Right hindlimb (tissue), 1 donor: ENCODE data around the gene PARP14.
"Not testable (repeated sequence)": the region's sequence is repeated elsewhere in the genome, so short reads cannot be mapped to it uniquely, and the experiment has no call there.

Experiments
- DNase-seq: peaks from one replicate; pipeline ENCODE4 v3.0.0-alpha.2; 2018

The PARP14 gene

DNA sequence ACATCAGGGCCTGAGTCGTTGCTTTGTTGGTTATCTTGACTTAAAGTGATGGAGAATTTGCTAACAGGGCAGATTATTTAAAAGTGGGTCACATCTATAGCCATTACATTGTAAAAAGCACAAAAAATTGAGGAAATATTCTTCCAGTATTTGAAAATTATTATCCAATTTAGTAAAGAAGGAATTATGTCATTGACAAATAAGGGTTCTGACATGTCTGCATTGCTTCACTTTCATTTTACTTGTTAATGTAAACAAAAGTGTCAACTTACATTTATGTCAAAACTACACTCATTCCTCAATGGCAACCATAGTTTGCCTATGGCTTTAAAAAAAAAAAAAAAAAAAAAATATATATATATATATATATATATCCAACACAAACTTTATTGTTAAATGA, 3.4 kb upstream of the PARP14 start:
- DNase-seq, result no peak

DNA sequence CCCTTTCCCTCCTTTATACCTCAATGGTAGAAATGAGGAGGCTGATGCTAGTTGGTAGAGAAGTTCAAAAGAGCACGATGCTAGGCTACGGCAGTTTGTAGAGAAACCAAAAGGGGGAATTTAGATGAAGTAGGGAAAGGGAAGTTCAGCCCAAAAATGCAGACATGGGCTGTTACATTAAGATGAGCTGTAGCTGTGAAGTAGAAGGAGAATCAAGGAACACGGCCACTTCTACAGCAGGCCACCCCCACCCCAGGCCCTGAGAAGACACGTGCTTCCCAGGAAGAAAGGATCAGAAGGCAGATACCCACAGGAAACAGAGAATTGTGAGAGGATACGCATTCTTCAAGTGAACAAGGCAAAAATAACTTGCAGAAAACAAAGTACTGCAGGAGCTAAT, 2.1 kb upstream of the PARP14 start:
- no peak for DNase-seq

DNA sequence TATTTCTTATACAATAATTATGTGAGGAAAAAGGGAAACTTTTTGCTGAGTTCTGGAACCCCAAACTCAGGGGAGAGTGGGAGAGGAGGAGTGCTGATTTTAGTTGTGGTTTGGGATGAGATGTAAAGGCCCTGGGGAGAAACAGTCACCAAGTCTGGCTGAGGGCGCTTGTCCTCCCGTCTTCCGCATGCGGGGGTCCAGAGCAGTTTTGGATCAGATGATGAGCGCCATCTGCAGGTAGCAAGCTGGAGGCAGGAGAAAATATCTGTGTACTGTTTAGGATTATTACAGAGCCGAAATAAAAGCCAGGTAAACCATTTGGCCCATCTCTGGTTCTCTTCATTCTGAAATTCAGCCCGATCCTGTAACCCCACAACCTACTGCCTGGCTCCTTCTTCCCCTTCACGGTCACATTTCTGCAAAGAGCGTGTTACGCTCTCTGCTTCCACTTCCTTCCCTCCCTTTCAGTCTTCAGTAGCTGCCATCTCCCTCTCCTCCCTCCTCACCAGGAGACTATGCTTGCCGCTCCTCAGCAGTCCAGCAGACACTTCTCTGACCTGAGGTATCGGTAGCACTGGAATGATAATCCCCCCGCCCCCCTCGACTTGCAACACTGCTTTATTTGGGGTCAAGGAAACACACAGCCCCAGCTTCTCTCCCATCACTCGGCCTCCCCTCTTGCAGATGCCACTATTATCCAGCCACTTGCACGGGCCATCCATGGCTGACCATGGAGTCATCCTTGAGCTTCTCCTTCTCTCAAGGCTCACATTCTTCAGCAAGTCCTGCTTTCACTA, 1.4 kb upstream of the PARP14 start:
- peak; percentile 77 for DNase-seq

DNA sequence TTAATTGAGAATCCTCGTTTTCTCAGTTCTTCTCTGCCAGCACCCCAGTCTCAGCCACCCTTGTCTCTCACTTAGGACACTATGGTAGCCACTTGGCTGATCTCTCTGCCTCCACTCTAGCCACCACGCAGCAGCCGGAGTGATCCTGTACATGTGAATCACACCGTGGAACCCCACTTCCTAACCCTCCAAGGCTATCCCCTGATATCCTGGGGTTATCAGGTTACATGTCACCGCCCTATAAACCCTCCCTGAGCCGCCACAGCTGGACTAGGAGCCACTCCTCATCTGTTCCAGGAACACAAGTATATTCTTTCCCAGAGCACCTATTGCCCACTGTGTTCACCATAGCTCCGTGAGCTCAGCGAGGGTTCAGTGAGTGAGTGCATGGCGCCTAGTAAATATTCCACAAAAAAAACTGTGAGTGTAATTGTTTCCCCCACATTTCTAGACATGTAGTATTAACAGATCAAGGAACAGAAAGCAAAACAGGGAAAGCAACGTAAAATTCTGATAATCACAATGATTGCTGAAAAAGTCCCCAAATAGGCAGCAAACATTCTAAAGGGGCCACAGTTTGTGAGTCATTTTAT, 661 bp upstream of the PARP14 start:
- DNase-seq, result peak; percentile 23

DNA sequence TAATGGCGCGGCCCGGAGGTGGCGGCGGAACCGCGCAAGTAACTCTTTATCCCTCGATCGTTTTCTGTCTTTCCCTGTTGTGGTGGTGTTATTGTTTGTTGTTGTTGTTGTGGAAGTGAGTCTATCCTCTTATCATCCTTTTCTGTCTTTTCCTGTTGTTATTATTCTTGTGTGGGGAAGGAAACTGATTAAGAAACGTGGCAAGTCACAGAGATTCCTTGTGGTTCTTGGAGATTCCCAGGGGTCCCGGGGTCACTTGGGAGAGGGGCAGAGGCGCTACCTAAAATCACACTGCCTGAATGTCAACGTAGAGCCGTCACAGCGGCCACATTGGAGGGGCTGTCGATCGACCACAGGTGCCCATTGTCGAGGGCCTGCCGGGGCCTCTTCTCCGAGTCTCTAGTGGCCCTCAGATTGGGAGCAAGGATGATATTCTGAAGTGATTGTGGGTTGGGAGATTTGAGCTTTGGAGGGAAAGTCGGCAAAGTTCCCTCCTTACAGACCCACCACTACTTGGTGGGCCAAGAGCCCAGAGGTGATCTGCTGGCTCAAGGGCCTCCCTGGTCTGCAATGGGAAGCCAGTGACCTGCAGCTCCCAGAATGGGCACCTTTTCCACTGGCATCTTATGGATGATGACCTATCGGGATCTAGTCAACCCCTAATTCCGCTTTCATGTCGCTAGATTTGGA, 790 bp downstream of the PARP14 start:
- peak; percentile 22 for DNase-seq

DNA sequence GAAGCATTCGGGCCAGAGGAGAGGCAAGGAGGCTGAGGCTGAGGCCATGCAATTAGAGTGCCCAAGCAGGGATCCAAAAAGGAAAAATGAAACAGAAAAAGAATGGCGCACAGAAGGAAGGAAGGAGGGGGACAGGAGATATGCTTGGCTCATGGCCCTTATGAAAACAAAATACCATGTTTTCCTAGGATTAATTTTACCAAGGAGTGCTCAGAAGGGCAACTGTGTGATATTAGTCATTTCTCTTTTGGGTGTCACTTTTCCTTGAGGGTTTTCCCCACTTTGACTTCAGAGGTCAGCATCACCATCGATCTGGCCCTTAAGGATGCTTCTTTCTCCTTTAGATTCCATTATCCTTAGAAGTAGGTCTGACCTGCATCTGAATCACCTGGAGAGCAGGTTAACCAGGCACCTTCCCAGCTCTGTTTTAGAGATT, 1.4 kb downstream of the PARP14 start:
- DNase-seq, result no peak

DNA sequence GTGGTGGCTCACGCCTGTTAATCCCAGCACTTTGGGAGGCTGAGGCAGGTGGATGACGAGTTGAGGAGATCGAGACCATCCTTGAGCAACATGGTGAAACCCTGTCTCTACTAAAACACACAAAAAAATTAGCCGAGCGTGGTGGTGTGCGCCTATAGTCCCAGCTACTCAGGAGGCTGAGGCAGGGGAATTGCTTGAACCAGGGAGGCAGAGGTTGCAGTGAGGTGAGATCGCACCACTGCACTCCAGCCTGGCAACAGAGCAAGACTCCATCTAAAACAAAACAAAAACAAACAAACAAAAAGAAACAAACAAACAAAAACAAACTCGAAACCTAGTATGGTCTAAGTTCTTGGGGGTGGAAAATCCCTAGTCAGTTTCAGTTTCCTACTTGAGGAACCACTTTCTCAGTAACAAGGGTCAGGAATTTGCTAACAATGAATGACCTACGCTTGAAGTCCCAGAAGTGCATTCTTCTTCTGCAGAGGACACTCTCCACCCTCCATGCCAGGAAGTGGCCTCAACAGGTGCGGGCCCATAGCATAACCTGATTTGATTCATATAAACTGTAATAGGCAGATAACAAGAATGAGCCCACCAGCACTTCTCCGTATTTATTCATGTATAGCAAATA, 2.3 kb downstream of the PARP14 start:
- DNase-seq, result not testable (repeated sequence)

DNA sequence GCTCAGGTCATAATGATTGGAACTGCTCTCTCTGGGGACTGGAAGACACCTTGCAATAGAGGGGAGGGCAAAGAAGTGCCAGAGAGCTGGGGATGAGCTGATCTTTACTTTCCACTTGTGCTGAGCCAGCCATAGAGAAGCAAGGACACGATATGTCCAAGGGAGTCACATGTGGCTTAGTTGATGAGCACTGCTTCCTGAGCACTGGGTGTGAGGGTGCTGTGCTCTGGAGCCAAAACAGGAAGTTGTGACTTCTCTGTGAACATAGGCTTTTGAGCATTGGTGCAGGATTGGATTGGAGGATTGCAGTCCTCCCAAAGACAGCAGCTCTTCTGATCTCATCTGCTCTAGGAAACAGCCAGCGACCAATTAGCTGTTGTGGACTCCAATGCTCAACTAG, 6.7 kb downstream of the PARP14 start:
- DNase-seq, result no peak

DNA sequence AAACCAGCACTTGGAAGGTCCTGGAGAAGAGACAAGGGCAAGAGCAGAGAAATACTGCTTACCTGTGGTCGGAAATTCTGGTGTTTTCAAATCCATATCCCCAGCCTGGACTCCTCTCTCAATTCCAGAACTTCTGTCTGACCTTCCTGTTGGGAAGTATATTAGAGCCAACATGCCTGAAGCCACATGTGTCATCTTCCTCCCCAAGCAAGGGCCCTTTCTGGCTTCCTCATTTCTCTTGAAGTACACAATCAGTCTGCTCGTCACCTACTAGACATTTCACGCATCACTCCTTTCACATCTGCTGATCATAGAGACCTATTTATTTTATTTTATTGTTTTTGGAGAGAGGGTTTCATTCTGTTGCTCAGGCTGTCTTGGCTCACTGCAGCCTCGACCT, 8.4 kb downstream of the PARP14 start:
- no peak for DNase-seq

DNA sequence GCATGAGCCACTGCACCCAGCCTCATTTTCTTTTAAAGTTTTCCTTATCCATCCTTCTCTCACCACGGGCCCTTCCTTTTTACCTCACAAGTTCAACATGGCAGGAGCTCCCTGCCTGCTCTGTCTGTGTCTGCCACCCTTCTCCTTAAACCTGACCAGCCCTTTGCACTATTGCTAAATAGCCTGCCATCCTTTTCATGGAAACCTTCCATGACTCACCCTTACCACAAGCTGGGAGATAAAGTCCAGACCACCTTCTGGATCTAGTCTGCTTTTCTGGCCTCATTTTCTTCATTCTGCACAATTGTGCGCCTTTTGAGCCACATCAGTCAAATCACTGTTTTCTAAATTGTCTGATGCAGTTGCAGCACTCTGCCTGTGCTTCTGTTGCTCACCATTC, 8.9 kb downstream of the PARP14 start:
- no peak for DNase-seq

DNA sequence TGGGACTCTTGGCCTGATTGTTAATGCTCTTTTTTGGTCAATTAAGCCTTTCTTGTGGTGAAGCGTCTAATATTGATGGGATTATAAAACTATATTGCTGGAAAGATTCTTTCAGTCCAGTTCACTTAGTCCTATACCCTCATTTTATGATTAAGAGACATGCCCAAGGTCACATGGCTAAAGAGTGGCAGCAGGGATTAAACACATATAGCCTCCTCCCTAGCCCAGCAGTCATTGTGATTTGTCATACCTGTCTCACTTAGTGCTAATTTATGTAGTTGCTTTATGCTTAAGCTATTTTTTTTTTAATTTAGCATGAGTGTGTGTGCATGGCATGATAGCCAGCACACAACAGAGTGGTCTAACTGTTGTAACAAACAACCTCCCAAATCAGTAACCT, 9.5 kb downstream of the PARP14 start:
- no peak for DNase-seq

DNA sequence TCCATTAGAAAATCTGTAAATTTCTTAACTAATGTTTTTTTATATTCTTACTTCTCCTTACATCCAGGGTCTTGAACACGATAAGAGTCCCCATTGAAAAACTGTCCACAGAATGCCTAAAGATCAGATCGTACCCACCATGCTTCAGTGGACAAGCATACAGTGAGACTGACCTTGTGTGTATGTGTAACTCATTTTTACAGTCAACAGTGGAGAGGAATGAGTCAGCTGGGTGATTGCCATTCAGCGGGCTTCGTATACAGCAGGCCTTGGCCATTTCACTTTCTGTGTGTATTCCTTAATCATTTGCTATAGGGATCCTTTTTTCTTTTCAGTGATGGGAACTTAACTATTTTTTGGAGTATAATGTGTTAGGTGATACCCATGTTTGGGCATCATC, 10.6 kb downstream of the PARP14 start:
- DNase-seq, result no peak

DNA sequence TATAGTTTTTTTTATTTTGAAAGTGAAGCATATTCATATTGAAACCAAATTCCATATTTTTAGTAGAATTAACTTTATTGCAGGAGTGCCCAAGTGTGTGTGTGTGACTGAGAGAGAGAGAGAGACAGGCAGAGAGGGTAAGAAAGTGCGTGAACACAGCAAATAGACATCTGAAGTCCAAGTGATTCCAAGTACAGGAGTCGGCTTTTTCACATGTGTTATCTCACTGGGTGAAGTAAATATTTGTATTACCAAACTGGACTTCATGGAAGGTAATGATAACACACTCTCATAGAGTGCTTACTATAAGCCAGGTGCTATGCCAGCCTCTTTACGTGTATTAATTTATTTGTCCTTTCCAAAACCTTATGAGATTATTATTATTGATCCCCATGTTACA, 12.0 kb downstream of the PARP14 start:
- DNase-seq, result no peak

DNA sequence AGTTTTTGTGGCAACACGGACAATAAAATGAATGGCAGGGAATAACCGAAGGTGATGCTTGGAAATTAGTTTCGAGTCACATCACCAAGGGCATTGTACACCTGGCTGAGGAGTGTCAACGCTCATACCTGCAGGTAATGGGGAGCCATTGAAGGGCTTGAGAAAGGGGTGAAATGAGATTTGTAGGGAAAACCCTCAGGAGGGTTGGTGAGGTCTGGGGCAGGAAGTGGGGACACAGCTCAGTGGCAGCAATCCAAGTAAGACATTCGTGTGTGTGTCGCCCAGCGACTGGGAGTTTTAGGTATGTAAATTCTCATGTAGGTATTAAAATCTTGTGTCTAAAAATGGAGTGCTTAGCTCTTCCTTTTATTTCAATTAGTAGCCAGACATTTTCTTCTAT, 14.3 kb downstream of the PARP14 start:
- no peak for DNase-seq

DNA sequence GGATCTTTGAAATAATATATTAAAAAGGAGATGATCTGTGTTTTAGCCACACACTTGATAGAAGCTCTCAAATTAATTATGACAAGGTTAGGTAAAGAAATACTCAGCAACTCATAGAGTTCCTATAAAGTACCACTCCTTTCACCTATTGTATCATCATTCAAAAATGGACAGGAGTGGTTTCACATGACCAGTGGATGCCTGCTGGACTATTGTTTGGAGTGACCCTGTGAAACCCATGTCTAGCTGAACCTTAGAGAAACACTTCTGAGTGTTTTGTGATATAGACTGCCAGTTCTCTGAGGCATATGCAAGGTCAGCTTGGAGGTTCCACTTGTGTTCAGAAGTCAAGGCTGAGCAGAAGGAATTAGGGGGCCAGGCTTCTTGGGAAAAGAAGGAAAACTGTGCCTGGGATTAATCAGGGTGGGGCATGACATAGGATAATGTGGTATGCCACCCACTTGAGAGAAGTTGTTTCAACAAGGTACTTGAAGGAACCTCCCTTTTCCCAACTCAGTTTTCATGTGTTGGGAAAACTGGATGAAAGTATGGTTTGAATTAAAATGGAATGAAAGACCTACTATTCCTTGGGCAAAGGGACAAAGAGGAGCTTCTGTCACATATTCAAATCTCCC, 15.4 kb downstream of the PARP14 start:
- no peak for DNase-seq

DNA sequence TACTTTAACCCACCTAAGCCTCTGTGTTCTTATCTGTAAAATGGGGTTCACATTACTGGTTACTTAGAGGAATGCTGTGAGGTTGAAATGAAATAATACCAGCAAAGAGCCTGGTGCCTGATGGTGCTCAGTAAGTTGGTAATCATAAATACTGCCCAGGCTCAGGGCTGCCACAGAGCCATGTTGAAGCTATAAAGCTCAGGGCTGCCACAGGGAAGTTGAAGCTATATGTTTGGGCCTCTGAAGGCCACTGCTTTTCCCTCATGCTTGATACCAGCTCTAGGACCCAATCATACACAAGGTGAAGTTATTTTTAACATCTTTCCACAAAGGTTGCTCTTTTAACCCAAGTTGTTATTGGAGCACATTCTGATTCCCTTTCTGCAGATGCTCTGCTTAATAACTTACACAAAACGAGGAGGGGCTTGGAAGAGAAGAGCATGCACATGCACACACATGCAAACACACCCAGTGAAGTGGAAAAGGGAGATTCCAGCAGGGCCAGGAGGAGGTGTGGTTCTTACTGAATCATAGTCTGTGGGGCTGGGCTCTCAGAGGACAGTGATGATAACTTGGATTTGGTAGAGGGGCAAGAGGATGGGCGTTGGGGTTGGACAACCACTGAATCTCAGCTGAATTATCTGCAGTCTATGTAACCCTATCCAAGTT, 17.4 kb downstream of the PARP14 start:
- no peak for DNase-seq

DNA sequence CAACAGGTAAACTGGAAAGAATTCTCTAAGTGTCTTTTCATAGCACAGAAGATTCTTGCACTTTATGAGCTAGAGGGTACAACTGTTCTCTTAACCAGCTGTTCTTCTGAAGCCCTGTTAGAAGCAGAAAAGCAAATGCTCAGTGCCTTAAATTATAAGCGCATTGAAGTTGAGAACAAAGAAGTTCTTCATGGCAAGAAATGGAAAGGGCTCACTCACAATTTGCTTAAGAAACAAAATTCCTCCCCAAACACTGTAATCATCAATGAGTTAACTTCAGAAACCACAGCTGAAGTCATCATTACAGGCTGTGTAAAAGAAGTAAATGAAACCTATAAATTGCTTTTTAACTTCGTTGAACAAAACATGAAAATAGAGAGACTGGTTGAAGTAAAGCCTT, 19.6 kb downstream of the PARP14 start:
- no peak for DNase-seq

DNA sequence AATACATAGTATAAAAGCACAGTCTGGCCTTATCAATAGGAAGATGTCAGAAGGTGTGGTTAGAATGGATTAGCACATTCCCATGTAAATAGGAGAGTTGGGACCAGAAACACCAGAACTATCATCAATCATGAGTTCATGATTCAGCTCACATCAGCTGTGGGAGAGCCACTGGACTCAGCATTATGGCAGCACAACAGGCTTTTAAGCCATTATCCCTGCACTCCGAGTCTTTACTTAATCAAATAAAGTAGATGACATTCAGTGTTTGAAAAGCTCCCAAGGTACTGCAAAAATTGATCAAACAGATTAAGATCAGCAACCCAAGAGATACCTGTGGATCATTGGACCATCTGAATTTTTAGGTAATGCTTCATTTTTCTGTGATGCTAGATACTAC, 24.7 kb downstream of the PARP14 start:
- DNase-seq, result no peak

DNA sequence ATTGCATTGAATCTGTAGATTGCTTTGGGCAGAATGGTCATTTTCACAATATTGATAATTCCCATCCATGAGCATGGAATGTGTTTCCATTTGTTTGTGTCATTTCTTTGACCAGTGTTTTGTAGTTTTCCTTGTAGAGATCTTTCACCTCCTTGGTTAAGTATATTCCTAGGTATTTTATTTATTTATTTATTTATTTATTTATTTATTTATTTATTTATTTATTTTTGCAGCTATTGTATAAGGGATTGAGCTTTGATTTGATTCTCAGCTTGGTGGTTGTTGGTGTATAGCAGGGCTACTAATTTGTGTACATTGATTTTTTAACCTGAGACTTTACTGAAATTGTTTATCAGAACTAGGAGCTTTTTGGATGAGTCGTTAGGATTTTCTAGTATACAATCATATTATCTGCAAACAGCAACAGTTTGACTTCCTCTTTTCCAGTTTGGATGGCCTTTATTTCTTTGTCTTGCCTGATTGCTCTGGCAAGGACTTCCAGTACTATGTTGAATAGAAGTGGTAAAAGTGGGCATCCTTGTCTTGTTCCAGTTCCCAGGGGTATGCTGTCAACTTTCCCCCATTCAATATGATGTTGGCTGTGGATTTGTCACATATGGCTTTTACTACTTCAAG, 30.1 kb downstream of the PARP14 start:
- not testable (repeated sequence) for DNase-seq

DNA sequence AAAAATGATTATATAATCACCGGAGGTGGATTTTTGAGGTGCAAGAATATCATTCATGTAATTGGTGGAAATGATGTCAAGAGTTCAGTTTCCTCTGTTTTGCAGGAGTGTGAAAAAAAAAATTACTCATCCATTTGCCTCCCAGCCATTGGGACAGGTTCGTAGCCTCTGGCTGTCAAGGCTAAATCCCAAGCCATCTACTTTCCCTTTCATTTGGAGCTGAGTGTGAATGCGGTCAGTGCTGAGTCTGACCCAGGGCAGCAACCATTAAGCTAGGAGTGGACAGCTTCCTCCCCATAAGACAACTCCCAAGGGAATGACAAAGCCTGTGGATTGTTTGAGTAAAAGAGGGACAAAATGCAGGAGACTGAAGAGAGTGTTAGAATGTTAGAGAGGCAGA, 33.6 kb downstream of the PARP14 start:
- DNase-seq, result no peak

DNA sequence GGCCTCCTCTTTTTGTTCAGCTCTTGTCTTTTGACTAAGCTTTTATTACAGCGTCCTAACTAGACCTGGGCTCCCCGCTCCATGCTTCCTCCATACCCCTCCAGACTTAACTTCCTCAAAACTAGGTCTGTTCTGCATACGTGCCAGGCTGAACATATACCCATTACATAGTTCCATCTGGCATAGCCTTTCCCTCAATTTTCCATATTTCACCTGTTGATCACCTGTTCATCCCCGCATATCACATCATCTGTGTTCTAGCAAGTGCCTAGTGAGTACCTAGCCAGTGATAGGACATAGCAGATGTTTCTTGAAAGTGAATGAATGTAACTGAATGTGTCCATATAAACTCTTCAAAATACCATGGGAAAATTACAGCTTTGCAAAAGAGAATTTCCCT, 36.0 kb downstream of the PARP14 start:
- DNase-seq, result no peak

DNA sequence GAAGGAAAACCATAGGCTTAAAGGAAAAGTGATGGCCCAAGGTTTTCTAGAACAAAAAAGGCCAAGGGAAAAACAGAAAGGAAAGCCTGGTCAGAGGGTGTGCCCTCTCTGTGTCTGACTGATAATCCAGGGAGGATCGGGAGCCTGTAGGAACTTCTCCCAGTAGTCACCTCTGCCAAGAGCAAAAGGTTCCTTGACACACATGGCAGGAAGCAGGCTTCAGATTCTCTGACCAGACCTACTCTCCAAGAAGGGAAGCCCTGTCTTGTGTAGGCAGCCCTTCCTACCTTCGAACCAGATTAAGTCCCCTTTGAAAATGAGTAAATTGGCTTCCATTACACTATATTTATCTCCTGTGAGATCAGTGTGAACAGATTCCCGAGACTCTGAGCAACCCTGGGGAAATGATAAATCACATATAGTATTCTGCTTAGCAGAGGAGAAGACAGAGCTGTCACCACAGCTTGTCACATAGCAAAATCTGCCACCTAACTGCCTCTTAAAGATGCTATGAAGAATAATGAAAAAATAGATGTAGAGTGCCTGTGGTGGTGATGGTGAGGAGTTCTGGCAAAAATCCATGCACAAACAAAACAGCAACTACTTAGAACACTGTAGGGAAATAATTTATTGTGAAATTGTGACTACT, 38.8 kb downstream of the PARP14 start:
- no peak for DNase-seq
